Mucosa of stomach (tissue), 1 donor: ENCODE results near the gene KRTAP5-3.
"Not testable (repeated sequence)": the region's sequence is repeated elsewhere in the genome, so short reads cannot be mapped to it uniquely, and the experiment has no call there.

ENCODE experiments used
- H3K27me3 ChIP-seq: one replicate; pipeline ENCODE4 v1.7.0; 2013; ENCODE audit warnings: mild to moderate bottlenecking, low read length; ENCODE audit not compliant: control insufficient read depth, insufficient read depth
- H3K36me3 ChIP-seq: one replicate; pipeline ENCODE4 v1.7.0; 2013; ENCODE audit warnings: low read length; ENCODE audit not compliant: control insufficient read depth, insufficient read depth
- H3K4me1 ChIP-seq: one replicate; pipeline ENCODE4 v1.7.0; 2013; ENCODE audit warnings: mild to moderate bottlenecking, low read length; ENCODE audit not compliant: control insufficient read depth, insufficient read depth
- H3K4me3 ChIP-seq: one replicate; pipeline ENCODE4 v1.7.0; 2013; ENCODE audit warnings: low read length
- H3K9ac ChIP-seq: one replicate; pipeline ENCODE4 v1.7.0; 2013; ENCODE audit warnings: mild to moderate bottlenecking, low read length, moderate library complexity
- H3K9me3 ChIP-seq: one replicate; pipeline ENCODE4 v1.7.0; 2013; ENCODE audit warnings: mild to moderate bottlenecking, low read length, moderate library complexity; ENCODE audit not compliant: control insufficient read depth
- donor health status: Pancreatic carcinoma.

Gene KRTAP5-3

GRCh38 chr11:1625541-1625940 is 17.3 kb upstream of the KRTAP5-3 start:
- Histone ChIP-seq H3K4me1 (no peaks in the 10 kb centered on the region), H3K9ac (no peak overlapping the region), H3K36me3 (no peaks in the 10 kb centered on the region), H3K4me3 (no peak overlapping the region), H3K27me3 (peaks cover 24% of the 10 kb centered on the region), H3K9me3 (no peaks in the 10 kb centered on the region)

GRCh38 chr11:1624621-1625020 is 16.4 kb upstream of the KRTAP5-3 start:
- H3K9ac ChIP-seq: no peak overlapping the region
- no peaks in the 10 kb centered on the region for H3K4me1 ChIP-seq
- H3K9me3 ChIP-seq: no peaks in the 10 kb centered on the region
- H3K27me3 ChIP-seq: peaks cover 20% of the 10 kb centered on the region
- H3K36me3 ChIP-seq: no peaks in the 10 kb centered on the region
- H3K4me3 ChIP-seq: no peak overlapping the region

- Histone ChIP-seq H3K9me3 (no peaks in the 10 kb centered on the region), H3K9ac (no peak overlapping the region), H3K36me3 (no peaks in the 10 kb centered on the region), H3K27me3 (peaks cover 13% of the 10 kb centered on the region), H3K4me1 (no peaks in the 10 kb centered on the region), H3K4me3 (no peak overlapping the region)
These were observed 15.5 kb upstream of the KRTAP5-3 start for GRCh38 chr11:1623716-1624115.

GRCh38 chr11:1622086-1622485 is 13.8 kb upstream of the KRTAP5-3 start, which contains the start of gene KRTAP5-4:
KRTAP5-4 (minus strand) TSS chr11:1622138; CDS start chr11:1622093, 45 bp downstream.
- peaks cover 4% of the 10 kb centered on the region for H3K27me3 ChIP-seq
- H3K9ac ChIP-seq: no peak within 1 kb of the TSS
- H3K4me1 ChIP-seq: no peaks in the 10 kb centered on the region
- H3K4me3 ChIP-seq: no peak within 1 kb of the TSS
- no peaks in the 10 kb centered on the region for H3K9me3 ChIP-seq
- no peaks in the 10 kb centered on the region for H3K36me3 ChIP-seq

GRCh38 chr11:1619449-1619848 is 11.2 kb upstream of the KRTAP5-3 start:
- H3K36me3 ChIP-seq: no peaks in the 10 kb centered on the region
- no peak overlapping the region for H3K9ac ChIP-seq
- H3K4me3 ChIP-seq: no peak overlapping the region
- no peaks in the 10 kb centered on the region for H3K9me3 ChIP-seq
- no peaks in the 10 kb centered on the region for H3K4me1 ChIP-seq
- peaks cover 4% of the 10 kb centered on the region for H3K27me3 ChIP-seq

GRCh38 chr11:1618231-1618630 is 10.0 kb upstream of the KRTAP5-3 start:
- H3K36me3 ChIP-seq: no peaks in the 10 kb centered on the region
- peaks cover 4% of the 10 kb centered on the region for H3K27me3 ChIP-seq
- H3K9ac ChIP-seq: no peak overlapping the region
- H3K4me1 ChIP-seq: no peaks in the 10 kb centered on the region
- no peaks in the 10 kb centered on the region for H3K9me3 ChIP-seq
- no peak overlapping the region for H3K4me3 ChIP-seq

- not testable (repeated sequence) for H3K4me3 ChIP-seq, H3K9ac ChIP-seq, H3K36me3 ChIP-seq, H3K4me1 ChIP-seq, H3K9me3 ChIP-seq
- H3K27me3 ChIP-seq: peaks cover 20% of the 10 kb centered on the region
These were observed 362 bp downstream of the KRTAP5-3 start for GRCh38 chr11:1607901-1608300.

- not testable (repeated sequence) for H3K9me3 ChIP-seq, H3K9ac ChIP-seq, H3K4me1 ChIP-seq, H3K36me3 ChIP-seq, H3K4me3 ChIP-seq
- peaks cover 20% of the 10 kb centered on the region for H3K27me3 ChIP-seq
These were observed 962 bp downstream of the KRTAP5-3 start for GRCh38 chr11:1607156-1607845.

- not testable (repeated sequence) for H3K36me3 ChIP-seq, H3K4me1 ChIP-seq, H3K9ac ChIP-seq, H3K4me3 ChIP-seq, H3K9me3 ChIP-seq
- peaks cover 20% of the 10 kb centered on the region for H3K27me3 ChIP-seq
These were observed 2.3 kb downstream of the KRTAP5-3 start for GRCh38 chr11:1605923-1606322.

GRCh38 chr11:1604711-1605110 is 3.6 kb downstream of the KRTAP5-3 start:
- no peak overlapping the region for H3K9ac ChIP-seq
- peaks cover 20% of the 10 kb centered on the region for H3K27me3 ChIP-seq
- H3K9me3 ChIP-seq: no peaks in the 10 kb centered on the region
- no peaks in the 10 kb centered on the region for H3K4me1 ChIP-seq
- H3K36me3 ChIP-seq: no peaks in the 10 kb centered on the region
- no peak overlapping the region for H3K4me3 ChIP-seq

GRCh38 chr11:1604181-1604580 is 4.1 kb downstream of the KRTAP5-3 start:
- Histone ChIP-seq H3K4me3 (no peak overlapping the region), H3K9ac (no peak overlapping the region), H3K9me3 (no peaks in the 10 kb centered on the region), H3K36me3 (no peaks in the 10 kb centered on the region), H3K4me1 (no peaks in the 10 kb centered on the region), H3K27me3 (peaks cover 20% of the 10 kb centered on the region)

- Histone ChIP-seq H3K9me3 (no peaks in the 10 kb centered on the region), H3K9ac (no peak overlapping the region), H3K4me1 (no peaks in the 10 kb centered on the region), H3K36me3 (no peaks in the 10 kb centered on the region), H3K27me3 (peaks cover 20% of the 10 kb centered on the region), H3K4me3 (no peak overlapping the region)
These were observed 4.6 kb downstream of the KRTAP5-3 start for GRCh38 chr11:1603629-1604028.

GRCh38 chr11:1601663-1602062 is 6.6 kb downstream of the KRTAP5-3 start:
- not testable (repeated sequence) for H3K9ac ChIP-seq, H3K9me3 ChIP-seq, H3K4me1 ChIP-seq, H3K4me3 ChIP-seq, H3K36me3 ChIP-seq
- peaks cover 13% of the 10 kb centered on the region for H3K27me3 ChIP-seq
